Thyroid gland (tissue), 4 donors: ENCODE measurements around the gene HLCS.

Source experiments
- POLR2A ChIP-seq, 2 donors: fragments of 450-650 bp; IDR thresholded peaks; one replicate each; pipeline ENCODE4 v1.6.1; 2017; ENCODE audit warnings: antibody characterized with exemption in 2 of 2, mild to moderate bottlenecking in 2 of 2, moderate library complexity in 1 of 2
- TF ChIP-seq, protein P1 (sequence below), 6 experiments: fragments of 200-600 bp in 3 of 6; fragments of 450-650 bp in 3 of 6; sonication (generic) in 3 of 6; IDR thresholded peaks; one replicate each; pipeline ENCODE4 v1.5.1; 2016 to 2019; ENCODE audit warnings: antibody characterized with exemption in 6 of 6, mild to moderate bottlenecking in 2 of 6, inconsistent platforms in 1 of 6, moderate library complexity in 1 of 6

DNA sequence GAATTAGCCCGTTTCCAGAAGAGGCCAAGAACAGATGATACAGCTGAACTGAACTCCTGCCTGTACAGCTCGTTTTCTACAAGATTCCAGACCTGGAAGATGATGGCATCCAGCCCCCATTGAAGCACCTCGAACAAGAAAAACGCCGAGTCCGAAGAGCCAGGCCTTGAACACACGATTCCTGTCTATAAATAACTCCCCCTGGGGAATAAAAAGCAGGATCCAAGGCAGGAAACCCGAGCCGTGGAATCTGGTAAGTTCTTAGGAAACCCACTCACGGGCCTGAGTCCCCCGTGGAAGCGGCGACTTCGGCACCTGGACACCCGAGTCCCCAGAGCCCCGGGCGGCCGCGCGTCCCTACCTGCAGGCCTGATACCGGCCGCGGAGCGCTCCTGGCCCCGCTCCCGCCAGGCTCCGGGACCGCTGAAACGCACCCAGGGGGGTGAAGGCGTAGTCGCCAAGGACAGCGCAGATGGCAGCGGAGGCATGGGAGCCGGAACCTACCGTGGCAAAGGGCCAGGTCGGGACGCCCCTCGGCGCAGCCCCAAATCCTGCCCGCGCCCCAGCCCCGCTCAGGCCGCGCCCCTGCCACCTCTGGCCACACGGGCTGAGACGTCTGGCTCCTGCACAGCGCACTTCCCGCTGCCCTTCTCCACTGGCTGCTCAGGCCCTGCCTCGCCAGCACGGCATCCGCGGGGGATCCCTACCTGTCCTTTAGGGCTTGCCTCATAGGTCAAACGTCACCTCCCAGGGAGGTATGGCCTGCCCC is 14.0 kb upstream of the HLCS start:
- TF ChIP-seq, protein P1, sequence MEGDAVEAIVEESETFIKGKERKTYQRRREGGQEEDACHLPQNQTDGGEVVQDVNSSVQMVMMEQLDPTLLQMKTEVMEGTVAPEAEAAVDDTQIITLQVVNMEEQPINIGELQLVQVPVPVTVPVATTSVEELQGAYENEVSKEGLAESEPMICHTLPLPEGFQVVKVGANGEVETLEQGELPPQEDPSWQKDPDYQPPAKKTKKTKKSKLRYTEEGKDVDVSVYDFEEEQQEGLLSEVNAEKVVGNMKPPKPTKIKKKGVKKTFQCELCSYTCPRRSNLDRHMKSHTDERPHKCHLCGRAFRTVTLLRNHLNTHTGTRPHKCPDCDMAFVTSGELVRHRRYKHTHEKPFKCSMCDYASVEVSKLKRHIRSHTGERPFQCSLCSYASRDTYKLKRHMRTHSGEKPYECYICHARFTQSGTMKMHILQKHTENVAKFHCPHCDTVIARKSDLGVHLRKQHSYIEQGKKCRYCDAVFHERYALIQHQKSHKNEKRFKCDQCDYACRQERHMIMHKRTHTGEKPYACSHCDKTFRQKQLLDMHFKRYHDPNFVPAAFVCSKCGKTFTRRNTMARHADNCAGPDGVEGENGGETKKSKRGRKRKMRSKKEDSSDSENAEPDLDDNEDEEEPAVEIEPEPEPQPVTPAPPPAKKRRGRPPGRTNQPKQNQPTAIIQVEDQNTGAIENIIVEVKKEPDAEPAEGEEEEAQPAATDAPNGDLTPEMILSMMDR (IDR thresholded peaks at IDR 0.05): peak in 3 of 6 experiments; percentile 13 to 35 (median 16)
- peak in 1 of 2 donors; percentile 32 for TF ChIP-seq POLR2A (IDR thresholded peaks at IDR 0.05)
